HepG2 (cell line): ENCODE measurements around the gene GRB2. TPM values are rescaled to one million over a fixed set of nuclear protein-coding genes. Genes with fewer than 3 reads are reported as not detected.

Source experiments
- BHLHE40 ChIP-seq: IDR thresholded peaks from 2 replicates; pipeline ENCODE4 v1.6.1; 2011; ENCODE audit warnings: low read length, improper control_type of control experiment
- EP300 ChIP-seq, 3 experiments: sonication (generic) in 1 of 3; formaldehyde crosslinking in 1 of 3; IDR thresholded peaks; 2 replicates each; pipeline versions ENCODE4 v1.5.1 to v1.6.1; 2011 to 2020; ENCODE audit warnings: low read depth in 2 of 3, low read length in 2 of 3, borderline replicate concordance in 1 of 3, improper control_type of control experiment in 1 of 3, mild to moderate bottlenecking in 1 of 3, missing genetic modification reagents in 1 of 3, moderate library complexity in 1 of 3
- FOXO1 ChIP-seq: sonication (generic); formaldehyde crosslinking; IDR thresholded peaks from 2 replicates; pipeline ENCODE4 v1.4.0; 2020; ENCODE audit warnings: missing genetic modification reagents
- HDAC6 ChIP-seq: fragments of 200-600 bp; sonication (generic); IDR thresholded peaks from 2 replicates; pipeline ENCODE4 v1.7.0; 2017; ENCODE audit warnings: mild to moderate bottlenecking, antibody characterized with exemption, low read length, low read depth
- NAIF1 ChIP-seq: sonication (generic); formaldehyde crosslinking; IDR thresholded peaks from 2 replicates; pipeline ENCODE4 v1.5.0; 2020; ENCODE audit warnings: mild to moderate bottlenecking, missing genetic modification reagents, borderline replicate concordance
- NFATC3 ChIP-seq: sonication (generic); formaldehyde crosslinking; IDR thresholded peaks from 2 replicates; pipeline ENCODE4 v1.5.1; 2020; ENCODE audit warnings: mild to moderate bottlenecking, missing genetic modification reagents
- NFYB ChIP-seq: sonication (generic); formaldehyde crosslinking; IDR thresholded peaks from 2 replicates; pipeline ENCODE4 v1.4.0; 2020; ENCODE audit warnings: missing genetic modification reagents
- POGK ChIP-seq: sonication (generic); formaldehyde crosslinking; conservative IDR thresholded peaks from 2 replicates; pipeline ENCODE4 v1.8.0; 2022; ENCODE audit warnings: mild to moderate bottlenecking, moderate library complexity, missing genetic modification reagents
- SPEN ChIP-seq: sonication (generic); formaldehyde crosslinking; IDR thresholded peaks from 2 replicates; pipeline ENCODE4 v1.5.1; 2020; ENCODE audit warnings: low read depth, mild to moderate bottlenecking, missing genetic modification reagents
- TBL1XR1 ChIP-seq: fragments of 150-350 bp; IDR thresholded peaks from 2 replicates; pipeline ENCODE4 v1.6.1; 2014; ENCODE audit warnings: borderline replicate concordance, low read length; ENCODE audit not compliant: partially characterized antibody
- TCF12 ChIP-seq, 2 experiments: fragments of 450-650 bp in 1 of 2; sonication (generic) in 1 of 2; formaldehyde crosslinking in 1 of 2; IDR thresholded peaks; 2 replicates each; pipeline versions ENCODE4 v1.6.1 to v1.8.0; 2017 to 2022; ENCODE audit warnings: antibody characterized with exemption in 1 of 2, mild to moderate bottlenecking in 1 of 2, missing genetic modification reagents in 1 of 2, moderate library complexity in 1 of 2
- ZFP36 ChIP-seq: fragments of 150-350 bp; IDR thresholded peaks from 2 replicates; pipeline ENCODE4 v1.6.1; 2018; ENCODE audit warnings: borderline replicate concordance, low read length, low read depth; ENCODE audit not compliant: partially characterized antibody
- ZNF329 ChIP-seq: sonication (generic); formaldehyde crosslinking; IDR thresholded peaks from 2 replicates; pipeline ENCODE4 v1.9.0; 2021; ENCODE audit warnings: low read depth, mild to moderate bottlenecking, missing genetic modification reagents
- ZNF430 ChIP-seq: sonication (generic); formaldehyde crosslinking; IDR thresholded peaks from 2 replicates; pipeline ENCODE4 v1.9.0; 2021; ENCODE audit warnings: mild to moderate bottlenecking, missing genetic modification reagents
- ZNF460 ChIP-seq: sonication (generic); formaldehyde crosslinking; IDR thresholded peaks from 2 replicates; pipeline ENCODE4 v1.5.1; 2020; ENCODE audit warnings: missing genetic modification reagents, mild to moderate bottlenecking, borderline replicate concordance
- ZNF512 ChIP-seq: sonication (generic); formaldehyde crosslinking; IDR thresholded peaks from 2 replicates; pipeline ENCODE4 v1.4.0; 2020; ENCODE audit warnings: mild to moderate bottlenecking, missing genetic modification reagents
- ZNF552 ChIP-seq: sonication (generic); formaldehyde crosslinking; IDR thresholded peaks from 2 replicates; pipeline ENCODE4 v1.9.0; 2022; ENCODE audit warnings: missing genetic modification reagents, mild to moderate bottlenecking, borderline replicate concordance
- ZNF577 ChIP-seq: sonication (generic); formaldehyde crosslinking; IDR thresholded peaks from 2 replicates; pipeline ENCODE4 v1.4.0; 2020; ENCODE audit warnings: mild to moderate bottlenecking, low read depth, missing genetic modification reagents, borderline replicate concordance
- ZNF652 ChIP-seq: IDR thresholded peaks from 2 replicates; pipeline ENCODE4 v1.6.1; 2016; ENCODE audit warnings: low read depth, borderline replicate concordance
- ZNF781 ChIP-seq: sonication (generic); formaldehyde crosslinking; IDR thresholded peaks from 2 replicates; pipeline ENCODE4 v1.5.1; 2020; ENCODE audit warnings: borderline replicate concordance, mild to moderate bottlenecking, missing genetic modification reagents; ENCODE audit errors: not compliant biosample characterization
- ZNF782 ChIP-seq: sonication (generic); formaldehyde crosslinking; IDR thresholded peaks from 2 replicates; pipeline ENCODE4 v1.4.0; 2020; ENCODE audit warnings: missing genetic modification reagents, mild to moderate bottlenecking, borderline replicate concordance
- ZNF792 ChIP-seq: IDR thresholded peaks from 2 replicates; pipeline ENCODE4 v1.6.1; 2016
- polyA plus RNA-seq, 8 experiments: library from polyadenylated mRNA; depleted of rRNA in 3 of 8; stranded (reverse) in 7 of 8; unstranded in 1 of 8; fragments of >200 nt; fragmentation: Illumina TruSeq in 4 of 8; extraction: Trizol in 4 of 8; gene quantifications; 2 replicates each; pipeline versions ENCODE4 v1.2.1 to v1.2.3, GENCODE V29; 2011 to 2016; ENCODE audit warnings: low read depth in 4 of 8, missing spikeins in 1 of 8, mixed read lengths in 1 of 8; ENCODE audit not compliant: insufficient read depth in 1 of 8
- total RNA-seq, 5 experiments: library from RNA; depleted of rRNA; stranded (reverse); fragments of >200 nt; fragmentation: Illumina TruSeq; extraction: Trizol; gene quantifications; 2 replicates each; pipeline ENCODE4 v1.2.3, GENCODE V29; 2016; ENCODE audit warnings: low read depth in 1 of 5

GRB2 gene
- total and polyA plus RNA-seq, 2 of the 13 experiments (the other 11 are each of a cell fraction or from before 2014, with no cell fraction given): 84.6 to 92.3 TPM

- peak; percentile 37; the same call in 1 of the 2 replicates for TF ChIP-seq ZNF460 (CRISPR knock-in tag)
- TF ChIP-seq ZNF512 (CRISPR knock-in tag): peak; percentile 65; the same call in 1 of the 2 replicates
- peak; percentile 53; the same call in 1 of the 2 replicates for TF ChIP-seq BHLHE40
- TF ChIP-seq NAIF1: no peak
- TF ChIP-seq ZNF782 (CRISPR knock-in tag): 0 out of 2 replicates have a peak, but pooled peaks have one; percentile 72
- TF ChIP-seq SPEN (CRISPR knock-in tag): peak; percentile 89
- TF ChIP-seq TCF12 (IDR thresholded peaks at IDR 0.05): no peak
- TF ChIP-seq TCF12 (CRISPR knock-in tag; IDR thresholded peaks at IDR 0.05): 0 out of 2 replicates have a peak, but pooled peaks have one; percentile 59
- 0 out of 2 replicates have a peak, but pooled peaks have one; percentile 16 for TF ChIP-seq NFATC3 (CRISPR knock-in tag)
- TF ChIP-seq ZNF792 (CRISPR knock-in tag): 0 out of 2 replicates have a peak, but pooled peaks have one; percentile 37
- no peak for TF ChIP-seq NFYB (CRISPR knock-in tag)
- no peak for TF ChIP-seq ZNF781 (CRISPR knock-in tag)
- TF ChIP-seq ZNF430 (CRISPR knock-in tag): peak; percentile 90; the same call in 1 of the 2 replicates
- TF ChIP-seq ZNF552 (CRISPR knock-in tag): peak; percentile 86; the same call in 1 of the 2 replicates
- no peak for TF ChIP-seq ZNF577 (CRISPR knock-in tag)
- no peak for TF ChIP-seq ZNF329 (CRISPR knock-in tag)
- no peak for TF ChIP-seq TBL1XR1
- no peak for TF ChIP-seq HDAC6
- peak; percentile 74 for TF ChIP-seq POGK (CRISPR knock-in tag)
- TF ChIP-seq ZNF652 (CRISPR knock-in tag): no peak; the same call in 1 of the 2 replicates
- peak; percentile 18; the same call in 1 of the 2 replicates for TF ChIP-seq FOXO1 (CRISPR knock-in tag)
- peak; percentile 53 to 67; a peak in 2 of 4 replicates for TF ChIP-seq EP300 (IDR thresholded peaks at IDR 0.05; ENCODE audit: low read depth in 2 of 2, low read length in 2 of 2)
- TF ChIP-seq EP300 (CRISPR knock-in tag; IDR thresholded peaks at IDR 0.05; ENCODE audit: borderline replicate concordance): peak; percentile 53; the same call in 1 of the 2 replicates
- TF ChIP-seq ZFP36: no peak
These were observed 96.5 kb downstream of the GRB2 start (continued) for GRCh38 chr17:75308732-75309629.
